Posterior vena cava (tissue), 2 donors: ENCODE measurements around the gene AP4B1. TPM values are rescaled to one million over a fixed set of nuclear protein-coding genes. Genes with fewer than 3 reads are reported as not detected.
"Not testable (repeated sequence)": the region's sequence is repeated elsewhere in the genome, so short reads cannot be mapped to it uniquely, and the experiment has no call there.

Experiments
- DNase-seq: peaks from one replicate; pipeline ENCODE4 v3.0.0-alpha.2; 2020; ENCODE audit warnings: low spot score
- intact Hi-C, 2 donors: fragments of 100-400 bp; cut with DNase I; formaldehyde crosslinking; loops; one replicate each; pipeline versions ENCODE4 v1.14.1 to v1.14.2; 2022 to 2023
- long read RNA-seq, 2 donors: library from polyadenylated mRNA; unstranded; transcript quantifications; one replicate each; pipeline ENCODE4 v2.0.0, GENCODE V29; 2020 to 2021
- total RNA-seq, 2 donors: library from RNA; stranded (reverse); fragmentation: NEBNext Ultra II Directional; extraction: Animal tissue kit (Norgen Biotek cat#: 25700); gene quantifications; one replicate each; pipeline ENCODE4 v1.2.1, GENCODE V29; 2021
- donor health status: DM: yes; HTN: yes; CAD: no.
- donor health status: DM: yes; HTN: yes; CAD: no.

The AP4B1 gene
- total RNA-seq, result 10 to 100 TPM in 1 of 2 donors, 1 to 10 TPM in 1; 8.3 to 20.0 TPM
- long read RNA-seq, donor 1, partial matches to known transcripts, result 0 of 8 reads
- long read RNA-seq, donor 1, other reads (novel, unspliced or antisense), result 2 of 8 reads
- long read RNA-seq, donor 2, transcript AP4B1-204 (10 exons, 2,818 nt), result major isoform, 7 of 21 reads
- long read RNA-seq, donor 2, partial matches to known transcripts, result 2 of 21 reads
- long read RNA-seq, donor 2, other reads (novel, unspliced or antisense), result 8 of 21 reads

GRCh38 chr1:113904674-113905434, at the start of gene AP4B1, which contains the start of gene DCLRE1B:
Gene AP4B1, minus strand, starts transcription at chr1:113904799. Its CDS starts 82 bp downstream, at chr1:113904717.
Gene DCLRE1B, plus strand, starts transcription at chr1:113905326. Its CDS starts 261 bp downstream, at chr1:113905587.
- intact Hi-C loops, result loop anchor here in 1 of 2 donors (2.0 kb wide), 1 partner anchor 24 kb away; the partner anchor contains the start of gene HIPK1
- DNase-seq, result peak; percentile 100

- no peak for DNase-seq
- intact Hi-C loops, result no loop called here
Observed at GRCh38 chr1:113951719-113952118, 47.1 kb upstream of the AP4B1 start.

GRCh38 chr1:113950908-113951307, 46.3 kb upstream of the AP4B1 start:
- intact Hi-C loops, result no loop called here
- DNase-seq, result no peak

GRCh38 chr1:113949007-113949406, 44.4 kb upstream of the AP4B1 start:
- intact Hi-C loops, result no loop called here
- no peak for DNase-seq

- intact Hi-C loops, DNase-seq: not testable (repeated sequence)
Observed at GRCh38 chr1:113948151-113948550, 43.6 kb upstream of the AP4B1 start.

- intact Hi-C loops, result no loop called here
- no peak for DNase-seq
Observed at GRCh38 chr1:113947388-113948107, 42.9 kb upstream of the AP4B1 start.

GRCh38 chr1:113946678-113947387, 42.2 kb upstream of the AP4B1 start:
- DNase-seq, result no peak
- intact Hi-C loops, result no loop called here

- intact Hi-C loops, result no loop called here
- no peak for DNase-seq
Observed at GRCh38 chr1:113946112-113946511, 41.5 kb upstream of the AP4B1 start.

- intact Hi-C loops, result no loop called here
Observed at GRCh38 chr1:113945329-113945728, 40.7 kb upstream of the AP4B1 start.

GRCh38 chr1:113943028-113943811, 38.6 kb upstream of the AP4B1 start:
- intact Hi-C loops, result no loop called here
- DNase-seq, result no peak

More at GRCh38 chr1:113945329-113945728, 40.7 kb upstream of the AP4B1 start:
- no peak for DNase-seq

- no peak for DNase-seq
- intact Hi-C loops, result no loop called here
Observed at GRCh38 chr1:113942527-113942926, 37.9 kb upstream of the AP4B1 start.

GRCh38 chr1:113941245-113941559, 36.6 kb upstream of the AP4B1 start:
- intact Hi-C loops, result no loop called here
- DNase-seq, result no peak

GRCh38 chr1:113940365-113941244, 36.0 kb upstream of the AP4B1 start:
- intact Hi-C loops, result no loop called here
- no peak for DNase-seq

- intact Hi-C loops, result no loop called here
Observed at GRCh38 chr1:113938192-113938591, 33.6 kb upstream of the AP4B1 start.

GRCh38 chr1:113937146-113937545, 32.5 kb upstream of the AP4B1 start:
- no peak for DNase-seq
- intact Hi-C loops, result no loop called here

More at GRCh38 chr1:113938192-113938591, 33.6 kb upstream of the AP4B1 start:
- no peak for DNase-seq

- intact Hi-C loops, result no loop called here
- DNase-seq, result no peak
Observed at GRCh38 chr1:113935970-113936369, 31.4 kb upstream of the AP4B1 start.

GRCh38 chr1:113935176-113935575, 30.6 kb upstream of the AP4B1 start:
- intact Hi-C loops, result no loop called here
- DNase-seq, result no peak
